ENCODE measurements around the gene ADAMTSL5.
A peak's percentile ranks its signal among the peaks of the same experiment; 100 is the strongest.
"Not testable (repeated sequence)": the region's sequence is repeated elsewhere in the genome, so short reads cannot be mapped to it uniquely, and the experiment has no call there.

ADAMTSL5 gene

GRCh38 chr19:1531587-1531986, 18.8 kb upstream of the ADAMTSL5 start:
- no peak for DNase-seq

GRCh38 chr19:1530856-1531255, 18.0 kb upstream of the ADAMTSL5 start:
- DNase-seq: not testable (repeated sequence)

GRCh38 chr19:1529430-1529816, 16.6 kb upstream of the ADAMTSL5 start:
- no peak for DNase-seq

- no peak for DNase-seq
Measured at GRCh38 chr19:1528596-1529429, 16.0 kb upstream of the ADAMTSL5 start.

GRCh38 chr19:1527650-1528309, 15.0 kb upstream of the ADAMTSL5 start:
- no peak for DNase-seq

- no peak for DNase-seq
Measured at GRCh38 chr19:1526979-1527649, 14.3 kb upstream of the ADAMTSL5 start.

GRCh38 chr19:1526066-1526778, 13.4 kb upstream of the ADAMTSL5 start:
- DNase-seq: no peak

GRCh38 chr19:1525343-1525742, 12.5 kb upstream of the ADAMTSL5 start:
- no peak for DNase-seq

- peak in 1 of 56 donors; percentile 3 for DNase-seq
Measured at GRCh38 chr19:1524972-1525325, 12.1 kb upstream of the ADAMTSL5 start.

GRCh38 chr19:1524287-1524971, 11.6 kb upstream of the ADAMTSL5 start:
- no peak for DNase-seq

GRCh38 chr19:1523412-1524286, 10.8 kb upstream of the ADAMTSL5 start, which contains the start of gene PLK5:
Gene PLK5 (plus strand): TSS chr19:1524077. CDS start chr19:1526997, 2,920 bp downstream.
- DNase-seq: peak in 19 of 56 donors; percentile 1 to 64 (median 23)

GRCh38 chr19:1522838-1523237, 10.0 kb upstream of the ADAMTSL5 start:
- DNase-seq: peak in 1 of 56 donors; percentile 14

- no peak for DNase-seq
Measured at GRCh38 chr19:1522061-1522460, 9.2 kb upstream of the ADAMTSL5 start.

- peak in 48 of 56 donors; percentile 5 to 87 (median 53) for DNase-seq
Measured at GRCh38 chr19:1521636-1522035, 8.8 kb upstream of the ADAMTSL5 start.

- no peak for DNase-seq
Measured at GRCh38 chr19:1520203-1520780, 7.5 kb upstream of the ADAMTSL5 start.

GRCh38 chr19:1519802-1520201, 7.0 kb upstream of the ADAMTSL5 start:
- DNase-seq: not testable (repeated sequence)

- DNase-seq: no peak
Measured at GRCh38 chr19:1518471-1518870, 5.7 kb upstream of the ADAMTSL5 start.

- DNase-seq: no peak
Measured at GRCh38 chr19:1516395-1516753, 3.6 kb upstream of the ADAMTSL5 start.

GRCh38 chr19:1514986-1515721, 2.3 kb upstream of the ADAMTSL5 start:
- no peak for DNase-seq
